ENCODE measurements around the gene MLH3.

The MLH3 gene

GRCh38 chr14:74977164-74977900 lies 73.9 kb downstream of the MLH3 start:
- TF ChIP-seq CTCF (IDR thresholded peaks at IDR 0.05): no peak

- TF ChIP-seq CTCF (IDR thresholded peaks at IDR 0.05): no peak
Measured at GRCh38 chr14:74976264-74977113, 74.8 kb downstream of the MLH3 start.

- no peak for TF ChIP-seq CTCF (IDR thresholded peaks at IDR 0.05)
Measured at GRCh38 chr14:74975059-74975810, 76.0 kb downstream of the MLH3 start.

- no peak for TF ChIP-seq CTCF (IDR thresholded peaks at IDR 0.05)
Measured at GRCh38 chr14:74974364-74975058, 76.8 kb downstream of the MLH3 start.

GRCh38 chr14:74973905-74974363 lies 77.3 kb downstream of the MLH3 start:
- no peak for TF ChIP-seq CTCF (IDR thresholded peaks at IDR 0.05)

GRCh38 chr14:74973003-74973653 lies 78.1 kb downstream of the MLH3 start:
- TF ChIP-seq CTCF (IDR thresholded peaks at IDR 0.05): no peak

Data from LNCAP (cell line).